KMS-11 (cell line): Measurements from ENCODE around the gene ELAVL4.

Experiments used
- H2AFZ ChIP-seq: fragments of 200-600 bp; sonication (generic); 2 replicates; pipeline ENCODE4 v1.6.1; 2016; ENCODE audit warnings: antibody characterized with exemption, mixed run types, low read depth
- H3K27ac ChIP-seq: fragments of 200-600 bp; sonication (generic); 2 replicates; pipeline ENCODE4 v1.6.1; 2016; ENCODE audit warnings: mild to moderate bottlenecking, mixed run types
- H3K27me3 ChIP-seq: fragments of 200-600 bp; sonication (generic); 2 replicates; pipeline ENCODE4 v1.6.1; 2017; ENCODE audit warnings: mild to moderate bottlenecking, low read depth, mixed run types, moderate library complexity; ENCODE audit not compliant: insufficient read depth
- H3K36me3 ChIP-seq: fragments of 200-600 bp; sonication (generic); 2 replicates; pipeline ENCODE4 v1.6.1; 2017; ENCODE audit warnings: mild to moderate bottlenecking, mixed run types; ENCODE audit not compliant: insufficient read depth
- H3K4me1 ChIP-seq: fragments of 200-600 bp; sonication (generic); 2 replicates; pipeline ENCODE4 v1.6.1; 2016; ENCODE audit warnings: mild to moderate bottlenecking, low read depth, mixed run types; ENCODE audit not compliant: poor library complexity, severe bottlenecking
- H3K4me2 ChIP-seq: fragments of 200-600 bp; sonication (generic); 2 replicates; pipeline ENCODE4 v1.7.0; 2016; ENCODE audit warnings: mild to moderate bottlenecking, mixed run types
- H3K4me3 ChIP-seq: fragments of 200-600 bp; sonication (generic); IDR thresholded peaks from 2 replicates; pipeline ENCODE4 v1.6.1; 2017; ENCODE audit warnings: low read depth, low read length, mixed read lengths; ENCODE audit not compliant: insufficient read depth
- H3K79me2 ChIP-seq: fragments of 200-600 bp; sonication (generic); 2 replicates; pipeline ENCODE4 v1.6.1; 2016; ENCODE audit warnings: low read depth, mixed run types; ENCODE audit not compliant: insufficient read depth
- H3K9ac ChIP-seq: fragments of 200-600 bp; sonication (generic); 2 replicates; pipeline ENCODE4 v1.6.1; 2016; ENCODE audit warnings: mild to moderate bottlenecking, mixed run types
- H4K20me1 ChIP-seq: fragments of 200-600 bp; sonication (generic); 2 replicates; pipeline ENCODE4 v1.6.1; 2016; ENCODE audit warnings: mild to moderate bottlenecking, mixed run types; ENCODE audit not compliant: insufficient read depth
- TF ChIP-seq, protein P1 (sequence below): fragments of 200-600 bp; sonication (generic); conservative IDR thresholded peaks from 2 replicates; pipeline ENCODE4 v1.6.1; 2017; ENCODE audit warnings: low read depth, mild to moderate bottlenecking, antibody characterized with exemption, low read length, moderate library complexity, mixed read lengths

ELAVL4 gene

DNA sequence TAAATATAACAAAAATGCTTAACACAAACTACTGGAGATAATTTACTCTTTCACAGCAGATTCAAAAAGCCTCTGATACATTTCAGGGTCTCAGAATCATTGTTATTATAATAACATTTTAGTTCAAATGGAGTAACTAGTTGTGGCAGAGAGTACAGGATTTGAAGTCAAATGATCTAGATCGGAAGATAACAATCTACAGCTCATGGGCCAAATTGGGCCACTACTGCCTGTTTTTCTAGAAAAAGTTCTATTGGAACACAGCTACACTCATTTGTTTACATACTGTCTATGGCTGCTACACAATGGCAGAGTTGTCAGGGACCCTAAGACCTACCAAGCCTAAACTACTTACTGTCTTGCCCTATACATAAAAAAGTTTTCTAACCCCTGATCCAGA lies 63.6 kb downstream of the ELAVL4 start:
- no peak overlapping the region for H3K4me2 ChIP-seq
- no peaks in the 10 kb centered on the region for H4K20me1 ChIP-seq
- H3K9ac ChIP-seq = no peak overlapping the region
- TF ChIP-seq, protein P1, sequence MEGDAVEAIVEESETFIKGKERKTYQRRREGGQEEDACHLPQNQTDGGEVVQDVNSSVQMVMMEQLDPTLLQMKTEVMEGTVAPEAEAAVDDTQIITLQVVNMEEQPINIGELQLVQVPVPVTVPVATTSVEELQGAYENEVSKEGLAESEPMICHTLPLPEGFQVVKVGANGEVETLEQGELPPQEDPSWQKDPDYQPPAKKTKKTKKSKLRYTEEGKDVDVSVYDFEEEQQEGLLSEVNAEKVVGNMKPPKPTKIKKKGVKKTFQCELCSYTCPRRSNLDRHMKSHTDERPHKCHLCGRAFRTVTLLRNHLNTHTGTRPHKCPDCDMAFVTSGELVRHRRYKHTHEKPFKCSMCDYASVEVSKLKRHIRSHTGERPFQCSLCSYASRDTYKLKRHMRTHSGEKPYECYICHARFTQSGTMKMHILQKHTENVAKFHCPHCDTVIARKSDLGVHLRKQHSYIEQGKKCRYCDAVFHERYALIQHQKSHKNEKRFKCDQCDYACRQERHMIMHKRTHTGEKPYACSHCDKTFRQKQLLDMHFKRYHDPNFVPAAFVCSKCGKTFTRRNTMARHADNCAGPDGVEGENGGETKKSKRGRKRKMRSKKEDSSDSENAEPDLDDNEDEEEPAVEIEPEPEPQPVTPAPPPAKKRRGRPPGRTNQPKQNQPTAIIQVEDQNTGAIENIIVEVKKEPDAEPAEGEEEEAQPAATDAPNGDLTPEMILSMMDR = no peak
- H2AFZ ChIP-seq = no peak overlapping the region
- no peaks in the 10 kb centered on the region for H3K36me3 ChIP-seq
- no peaks in the 10 kb centered on the region for H3K79me2 ChIP-seq
- no peak overlapping the region for H3K4me3 ChIP-seq
- no peak overlapping the region for H3K27ac ChIP-seq
- no peaks in the 10 kb centered on the region for H3K27me3 ChIP-seq
- H3K4me1 ChIP-seq = no peaks in the 10 kb centered on the region

DNA sequence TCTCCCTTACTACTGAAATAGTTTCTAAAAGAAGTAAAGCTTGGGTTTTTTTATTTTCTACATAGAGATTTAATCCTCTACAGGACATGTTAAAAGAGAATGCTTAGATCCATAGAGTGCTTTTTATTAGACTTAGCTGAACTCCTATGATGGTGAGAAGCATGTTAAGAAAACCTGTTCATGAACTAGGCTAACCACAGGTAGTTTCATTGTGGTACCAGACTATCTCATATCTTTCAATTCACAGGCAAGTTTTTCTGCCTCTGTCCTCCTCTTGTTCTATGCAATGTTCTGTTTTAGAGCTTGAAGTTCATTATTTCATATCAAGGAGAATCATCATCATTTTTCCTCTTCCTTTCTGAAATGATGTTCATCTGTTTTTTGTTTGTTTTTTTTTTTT lies 65.4 kb downstream of the ELAVL4 start:
- no peak overlapping the region for H2AFZ ChIP-seq
- TF ChIP-seq, protein P1 = no peak
- H4K20me1 ChIP-seq = no peaks in the 10 kb centered on the region
- H3K4me2 ChIP-seq = no peak overlapping the region
- H3K27me3 ChIP-seq = no peaks in the 10 kb centered on the region
- H3K27ac ChIP-seq = no peak overlapping the region
- H3K4me3 ChIP-seq = no peak overlapping the region
- no peaks in the 10 kb centered on the region for H3K36me3 ChIP-seq
- H3K4me1 ChIP-seq = no peaks in the 10 kb centered on the region
- H3K9ac ChIP-seq = no peak overlapping the region
- H3K79me2 ChIP-seq = no peaks in the 10 kb centered on the region

DNA sequence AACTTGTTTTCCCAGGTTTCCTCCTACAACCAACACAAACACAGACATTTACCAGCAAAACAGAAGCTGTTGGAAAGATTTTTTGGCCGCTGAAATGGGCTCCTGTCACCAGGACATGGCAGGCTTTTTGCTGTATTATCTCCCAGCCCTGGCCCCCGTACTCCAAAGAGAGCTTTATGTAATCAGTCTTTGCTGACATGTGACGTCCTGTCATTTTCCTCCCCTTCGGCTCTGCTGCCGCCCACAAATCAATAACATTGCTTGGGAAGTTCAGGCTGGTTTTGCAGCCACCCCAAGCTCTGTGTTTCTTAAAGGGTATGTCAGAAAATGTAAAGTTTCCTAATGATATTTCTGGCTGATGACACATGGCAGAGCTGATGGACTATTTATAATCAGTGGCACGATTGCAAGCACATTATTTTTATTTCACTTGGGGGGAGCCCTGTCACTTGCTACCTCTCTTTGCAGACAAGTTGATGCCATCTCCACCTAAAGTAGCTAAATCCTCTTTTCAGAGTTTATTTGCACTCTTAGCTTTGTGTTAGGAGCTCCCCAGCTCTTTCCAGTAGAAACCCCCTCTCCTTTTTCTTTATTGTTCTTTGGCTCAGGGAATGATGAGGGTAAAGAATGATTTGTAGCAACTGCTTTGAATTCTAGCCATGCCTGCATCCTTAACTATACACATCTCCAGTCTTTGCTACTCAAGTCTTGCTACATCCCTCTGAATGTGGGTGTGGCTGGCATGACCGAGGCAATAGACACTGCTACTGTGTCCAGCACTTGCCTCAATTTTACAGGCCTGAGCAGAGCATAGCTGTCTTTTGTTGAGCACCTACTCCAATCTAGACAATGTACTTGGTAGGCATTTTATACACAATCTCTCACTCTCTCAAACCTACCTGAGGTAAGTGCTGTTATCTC lies 67.3 kb downstream of the ELAVL4 start:
- no peak overlapping the region for H3K4me2 ChIP-seq
- H2AFZ ChIP-seq = no peak overlapping the region
- no peaks in the 10 kb centered on the region for H3K79me2 ChIP-seq
- no peaks in the 10 kb centered on the region for H3K4me1 ChIP-seq
- H3K27ac ChIP-seq = no peak overlapping the region
- no peaks in the 10 kb centered on the region for H3K27me3 ChIP-seq
- no peaks in the 10 kb centered on the region for H4K20me1 ChIP-seq
- no peak overlapping the region for H3K4me3 ChIP-seq
- H3K9ac ChIP-seq = no peak overlapping the region
- TF ChIP-seq, protein P1 = no peak
- no peaks in the 10 kb centered on the region for H3K36me3 ChIP-seq

DNA sequence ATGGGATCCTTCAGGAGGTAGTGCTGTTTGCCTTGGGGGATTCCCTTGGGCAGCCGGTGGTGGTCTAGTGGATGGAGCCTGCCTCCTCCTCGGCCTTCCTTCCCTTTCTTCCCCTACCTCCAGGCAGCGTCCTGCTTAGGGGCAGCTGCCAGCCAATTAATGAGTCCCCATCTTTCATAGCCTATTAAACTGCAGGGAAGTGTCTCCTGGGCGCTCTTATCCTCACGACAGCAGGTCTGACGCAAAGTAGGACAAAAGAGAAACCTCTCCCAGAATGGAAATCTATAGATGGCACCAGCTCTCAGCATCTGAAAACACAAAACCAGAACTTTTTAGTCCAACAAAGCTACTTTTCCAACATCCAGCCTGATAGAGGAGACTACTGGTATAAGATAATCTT lies 69.3 kb downstream of the ELAVL4 start:
- no peak overlapping the region for H2AFZ ChIP-seq
- no peak overlapping the region for H3K27ac ChIP-seq
- H3K36me3 ChIP-seq = no peaks in the 10 kb centered on the region
- no peak overlapping the region for H3K9ac ChIP-seq
- H4K20me1 ChIP-seq = no peaks in the 10 kb centered on the region
- no peaks in the 10 kb centered on the region for H3K27me3 ChIP-seq
- no peak overlapping the region for H3K4me3 ChIP-seq
- H3K4me1 ChIP-seq = no peaks in the 10 kb centered on the region
- no peak overlapping the region for H3K4me2 ChIP-seq
- TF ChIP-seq, protein P1 = no peak
- no peaks in the 10 kb centered on the region for H3K79me2 ChIP-seq
